COLO829 (cell line): ENCODE measurements around the gene PKD2.
A peak's percentile ranks its signal among the peaks of the same experiment; 100 is the strongest.

Source experiments
- DNase-seq: peaks from one replicate; pipeline ENCODE4 v3.0.0; 2012; ENCODE audit warnings: low spot score

The PKD2 gene

GRCh38 chr4:88007304-88008121 is at the start of gene PKD2:
Gene PKD2 (plus strand): TSS chr4:88007635. CDS start chr4:88007734, 99 bp downstream.
- DNase-seq, result peak; percentile 56

- no peak for DNase-seq
Observed at GRCh38 chr4:87961993-87962392, 45.4 kb upstream of the PKD2 start.

GRCh38 chr4:87962398-87963146 is 44.9 kb upstream of the PKD2 start:
- DNase-seq, result no peak

GRCh38 chr4:87965501-87965975 is 41.9 kb upstream of the PKD2 start:
- DNase-seq, result no peak

GRCh38 chr4:87966095-87966496 is 41.3 kb upstream of the PKD2 start:
- no peak for DNase-seq

- DNase-seq, result no peak
Observed at GRCh38 chr4:87967193-87967592, 40.2 kb upstream of the PKD2 start.

- no peak for DNase-seq
Observed at GRCh38 chr4:87970121-87970520, 37.3 kb upstream of the PKD2 start.

GRCh38 chr4:87971866-87972265 is 35.6 kb upstream of the PKD2 start:
- DNase-seq, result no peak

GRCh38 chr4:87973283-87974169 is 33.9 kb upstream of the PKD2 start:
- peak; percentile 59 for DNase-seq

GRCh38 chr4:87974856-87975462 is 32.5 kb upstream of the PKD2 start:
- DNase-seq, result no peak

- peak; percentile 59 for DNase-seq
Observed at GRCh38 chr4:87975466-87975865, 32.0 kb upstream of the PKD2 start, which contains the start of gene SPP1. Gene SPP1 (plus strand): TSS chr4:87975714. CDS start chr4:87976896, 1,182 bp downstream.

GRCh38 chr4:87977521-87978278 is 29.7 kb upstream of the PKD2 start:
- peak; percentile 51 for DNase-seq

GRCh38 chr4:87978681-87979080 is 28.8 kb upstream of the PKD2 start:
- DNase-seq, result peak; percentile 59

GRCh38 chr4:87979810-87980209 is 27.6 kb upstream of the PKD2 start:
- no peak for DNase-seq

- no peak for DNase-seq
Observed at GRCh38 chr4:87981486-87981885, 25.9 kb upstream of the PKD2 start.

- no peak for DNase-seq
Observed at GRCh38 chr4:87982036-87982435, 25.4 kb upstream of the PKD2 start.

GRCh38 chr4:87982446-87983010 is 24.9 kb upstream of the PKD2 start:
- no peak for DNase-seq

GRCh38 chr4:87983996-87984395 is 23.4 kb upstream of the PKD2 start:
- no peak for DNase-seq

GRCh38 chr4:87985097-87985886 is 22.1 kb upstream of the PKD2 start:
- peak; percentile 73 for DNase-seq

- DNase-seq, result no peak
Observed at GRCh38 chr4:87985887-87986200, 21.6 kb upstream of the PKD2 start.
